ENCODE measurements around the gene ABCG8. TPM values are rescaled to one million over a fixed set of nuclear protein-coding genes. Genes with fewer than 3 reads are reported as not detected.

ABCG8 gene
- total RNA-seq, 4 donors from 2014 or later: not detected

- Histone ChIP-seq H3K4me1 (no peaks in the 10 kb centered on the region), H3K9me3 (no peaks in the 10 kb centered on the region), H3K27ac (no peak overlapping the region), H3K4me3 (no peak overlapping the region), H3K27me3 (no peaks in the 10 kb centered on the region), H3K36me3 (peaks cover 0 to 46% (median 0%) of the 10 kb centered on the region in 3 donors)
- no peak for DNase-seq (ENCODE audit: low spot score in 2 of 2)
- TF ChIP-seq POLR2A (IDR thresholded peaks at IDR 0.05) (no peak), EP300 (IDR thresholded peaks at IDR 0.05) (no peak)
- TF ChIP-seq, protein P1, sequence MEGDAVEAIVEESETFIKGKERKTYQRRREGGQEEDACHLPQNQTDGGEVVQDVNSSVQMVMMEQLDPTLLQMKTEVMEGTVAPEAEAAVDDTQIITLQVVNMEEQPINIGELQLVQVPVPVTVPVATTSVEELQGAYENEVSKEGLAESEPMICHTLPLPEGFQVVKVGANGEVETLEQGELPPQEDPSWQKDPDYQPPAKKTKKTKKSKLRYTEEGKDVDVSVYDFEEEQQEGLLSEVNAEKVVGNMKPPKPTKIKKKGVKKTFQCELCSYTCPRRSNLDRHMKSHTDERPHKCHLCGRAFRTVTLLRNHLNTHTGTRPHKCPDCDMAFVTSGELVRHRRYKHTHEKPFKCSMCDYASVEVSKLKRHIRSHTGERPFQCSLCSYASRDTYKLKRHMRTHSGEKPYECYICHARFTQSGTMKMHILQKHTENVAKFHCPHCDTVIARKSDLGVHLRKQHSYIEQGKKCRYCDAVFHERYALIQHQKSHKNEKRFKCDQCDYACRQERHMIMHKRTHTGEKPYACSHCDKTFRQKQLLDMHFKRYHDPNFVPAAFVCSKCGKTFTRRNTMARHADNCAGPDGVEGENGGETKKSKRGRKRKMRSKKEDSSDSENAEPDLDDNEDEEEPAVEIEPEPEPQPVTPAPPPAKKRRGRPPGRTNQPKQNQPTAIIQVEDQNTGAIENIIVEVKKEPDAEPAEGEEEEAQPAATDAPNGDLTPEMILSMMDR (IDR thresholded peaks at IDR 0.05): no peak
- 78 to 82% methylated on average over 7 of the region's 7 CpGs for WGBS, 2 donors
Observed at GRCh38 chr2:43885132-43885632, 46.4 kb downstream of the ABCG8 start.

DNA sequence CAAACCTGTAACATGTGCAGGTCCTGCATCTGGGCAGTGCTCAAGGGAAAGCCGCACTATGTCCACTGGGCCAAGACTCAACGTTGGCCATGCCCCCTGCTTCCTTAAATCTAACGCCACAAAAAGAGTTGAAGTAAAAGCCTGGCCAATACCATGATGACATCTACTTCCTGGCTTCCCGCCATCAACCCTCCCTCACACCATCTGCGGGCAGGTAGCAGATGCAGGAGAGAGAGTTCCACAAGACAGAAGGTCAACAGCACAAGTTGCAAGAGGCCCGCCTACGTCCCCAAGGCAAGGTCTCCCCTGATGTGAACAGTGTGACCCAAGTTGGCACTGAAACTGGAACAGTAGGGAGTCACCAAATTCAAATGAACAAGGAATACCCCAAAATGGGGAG, 48.4 kb downstream of the ABCG8 start:
- Histone ChIP-seq H3K4me1 (no peaks in the 10 kb centered on the region), H3K27ac (no peak overlapping the region), H3K4me3 (no peak overlapping the region), H3K36me3 (peaks cover 0 to 66% (median 0%) of the 10 kb centered on the region in 3 donors), H3K27me3 (no peaks in the 10 kb centered on the region), H3K9me3 (no peaks in the 10 kb centered on the region)
- no peak for TF ChIP-seq POLR2A (IDR thresholded peaks at IDR 0.05)
- TF ChIP-seq, protein P1 (IDR thresholded peaks at IDR 0.05): no peak
- no peak for TF ChIP-seq EP300 (IDR thresholded peaks at IDR 0.05)
- 90 to 94% methylated on average over 7 of the region's 7 CpGs for WGBS, 2 donors
- DNase-seq (ENCODE audit: low spot score in 2 of 2): no peak

- Histone ChIP-seq H3K4me1 (no peaks in the 10 kb centered on the region), H3K4me3 (no peak overlapping the region), H3K9me3 (no peaks in the 10 kb centered on the region), H3K27ac (no peak overlapping the region), H3K27me3 (no peaks in the 10 kb centered on the region), H3K36me3 (peaks cover 0 to 88% (median 0%) of the 10 kb centered on the region in 3 donors)
- no peak for DNase-seq (ENCODE audit: low spot score in 2 of 2)
- TF ChIP-seq, protein P1 (IDR thresholded peaks at IDR 0.05): no peak
- TF ChIP-seq EP300 (IDR thresholded peaks at IDR 0.05): no peak
- no peak for TF ChIP-seq POLR2A (IDR thresholded peaks at IDR 0.05)
- WGBS, 2 donors: 93 to 96% methylated on average over 4 of the region's 4 CpGs
Observed at GRCh38 chr2:43889416-43889815, 50.6 kb downstream of the ABCG8 start.

DNA sequence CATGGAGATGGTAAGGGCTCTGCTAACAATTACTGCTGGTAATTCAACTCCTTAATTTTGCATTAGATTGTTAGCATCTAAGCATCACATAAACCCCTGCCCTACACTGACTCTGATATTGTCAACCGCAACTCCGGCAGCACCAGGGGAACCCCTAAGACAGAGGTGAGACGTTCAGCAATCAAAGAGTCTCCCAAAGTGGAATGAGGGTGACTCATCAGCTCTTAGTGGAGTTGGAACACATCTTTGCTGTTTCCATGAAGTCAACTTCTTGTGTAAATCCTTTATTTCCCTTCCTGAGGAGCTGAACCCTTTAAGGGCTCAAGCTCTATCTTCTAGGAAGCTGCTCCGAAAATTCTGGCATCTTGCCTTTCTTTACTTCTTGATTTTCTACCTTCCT, 52.1 kb downstream of the ABCG8 start:
- Histone ChIP-seq H3K27ac (no peak overlapping the region), H3K9me3 (no peaks in the 10 kb centered on the region), H3K4me1 (no peaks in the 10 kb centered on the region), H3K36me3 (peaks cover 0 to 98% (median 0%) of the 10 kb centered on the region in 3 donors), H3K27me3 (no peaks in the 10 kb centered on the region), H3K4me3 (no peak overlapping the region)
- 84 to 89% methylated on average over 4 of the region's 4 CpGs for WGBS, 2 donors
- TF ChIP-seq POLR2A (IDR thresholded peaks at IDR 0.05) (no peak), EP300 (IDR thresholded peaks at IDR 0.05) (no peak)
- TF ChIP-seq, protein P1 (IDR thresholded peaks at IDR 0.05): no peak
- DNase-seq (ENCODE audit: low spot score in 2 of 2): no peak

- H3K27ac ChIP-seq: no peak overlapping the region
- 92 to 95% methylated on average over 2 of the region's 2 CpGs for WGBS, 2 donors
- DNase-seq (ENCODE audit: low spot score in 2 of 2): no peak
- TF ChIP-seq POLR2A (IDR thresholded peaks at IDR 0.05): no peak
- no peak for TF ChIP-seq EP300 (IDR thresholded peaks at IDR 0.05)
- TF ChIP-seq, protein P1 (IDR thresholded peaks at IDR 0.05): no peak
- H3K36me3 ChIP-seq: peaks cover 0 to 90% (median 0%) of the 10 kb centered on the region in 3 donors
- H3K9me3 ChIP-seq: no peaks in the 10 kb centered on the region
- no peaks in the 10 kb centered on the region for H3K27me3 ChIP-seq
- no peaks in the 10 kb centered on the region for H3K4me1 ChIP-seq
- H3K4me3 ChIP-seq: no peak overlapping the region
Observed at GRCh38 chr2:43894743-43895142, 56.0 kb downstream of the ABCG8 start.

Measured in tibial nerve (tissue), 4 donors.